ENCODE data around the gene SNIP1.

GRCh38 chr1:37545019-37545418, 9.1 kb downstream of the SNIP1 start:
- TF ChIP-seq POLR2AphosphoS5 (IDR thresholded peaks at IDR 0.05; ENCODE audit: low read depth) (no peak), CTCF (IDR thresholded peaks at IDR 0.05; ENCODE audit: insufficient read depth, low read length) (no peak)

All from HL-60 (cell line).